GM11168 (cell line): ENCODE data around the gene IQGAP1.

Source experiments
- in situ Hi-C: fragments of 300-500 bp; cut with MboI; formaldehyde crosslinking; loops from one replicate; pipeline ENCODE4 v1.12.0; 2022; ENCODE audit warnings: low sequenced_read_pairs; ENCODE audit not compliant: unreplicated experiment

The IQGAP1 gene

DNA sequence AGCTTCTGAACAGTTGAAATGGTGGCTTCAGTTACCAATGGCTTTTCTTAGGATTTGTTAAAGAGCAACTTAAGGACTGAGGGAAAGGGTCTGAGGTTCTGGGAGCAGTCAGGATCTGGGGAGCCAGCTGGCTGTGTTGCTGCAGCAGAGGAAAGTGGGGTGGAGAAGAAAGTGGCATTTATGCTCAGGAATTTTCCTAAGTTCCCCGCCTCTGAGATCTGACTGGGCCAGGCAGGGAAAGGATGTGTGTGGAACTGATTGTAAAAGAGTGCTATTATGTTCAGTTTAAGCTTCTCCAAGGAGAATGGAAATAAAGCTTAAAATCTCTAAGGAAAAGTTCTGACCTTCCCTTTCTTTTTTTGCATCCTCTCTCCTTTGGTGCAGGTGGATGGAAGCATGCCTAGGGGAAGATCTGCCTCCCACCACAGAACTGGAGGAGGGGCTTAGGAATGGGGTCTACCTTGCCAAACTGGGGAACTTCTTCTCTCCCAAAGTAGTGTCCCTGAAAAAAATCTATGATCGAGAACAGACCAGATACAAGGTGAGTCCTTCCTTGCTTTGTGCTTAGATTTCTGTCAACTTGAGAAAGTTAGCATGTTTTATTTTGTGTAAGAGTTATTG lies 37.8 kb downstream of the IQGAP1 start:
- in situ Hi-C loops: no loop called here

DNA sequence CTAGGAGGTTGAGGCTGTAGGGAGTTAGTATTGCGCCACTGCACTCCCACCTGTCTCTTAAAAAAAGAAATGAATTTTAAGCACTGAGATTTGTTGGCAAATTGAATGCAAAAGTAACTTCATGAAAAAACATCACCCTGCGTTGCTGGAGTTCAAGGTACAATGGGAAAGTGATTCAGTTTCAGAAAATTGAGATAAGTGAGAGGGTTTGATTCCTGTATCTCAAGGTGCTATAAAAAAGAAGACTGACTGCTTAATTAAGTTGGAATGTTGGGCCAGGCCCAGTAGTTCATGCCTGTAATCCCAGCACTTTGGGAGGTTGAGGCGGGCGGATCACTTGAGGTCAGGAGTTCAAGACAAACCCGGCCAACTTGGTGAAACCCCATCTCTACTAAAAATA lies 39.1 kb downstream of the IQGAP1 start:
- in situ Hi-C loops: no loop called here

DNA sequence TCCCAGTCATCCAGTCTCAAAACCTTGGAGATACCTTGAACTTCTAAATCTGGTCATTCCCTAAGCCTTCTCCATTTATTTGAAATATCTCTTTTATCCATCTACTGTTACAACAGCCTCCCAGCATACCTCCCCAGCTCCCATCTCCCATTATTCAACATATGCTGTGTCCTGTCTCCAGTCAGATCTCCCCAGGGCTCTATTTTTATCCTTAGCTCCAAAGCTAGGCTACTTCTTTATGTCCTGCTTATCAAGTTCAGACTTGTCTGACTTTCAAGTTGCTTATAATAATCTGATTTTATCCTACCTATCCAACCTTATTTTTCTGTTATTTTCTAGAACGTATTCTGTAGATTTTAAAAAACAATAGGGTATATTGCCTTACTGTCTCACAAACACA lies 44.2 kb downstream of the IQGAP1 start:
- in situ Hi-C loops: no loop called here

DNA sequence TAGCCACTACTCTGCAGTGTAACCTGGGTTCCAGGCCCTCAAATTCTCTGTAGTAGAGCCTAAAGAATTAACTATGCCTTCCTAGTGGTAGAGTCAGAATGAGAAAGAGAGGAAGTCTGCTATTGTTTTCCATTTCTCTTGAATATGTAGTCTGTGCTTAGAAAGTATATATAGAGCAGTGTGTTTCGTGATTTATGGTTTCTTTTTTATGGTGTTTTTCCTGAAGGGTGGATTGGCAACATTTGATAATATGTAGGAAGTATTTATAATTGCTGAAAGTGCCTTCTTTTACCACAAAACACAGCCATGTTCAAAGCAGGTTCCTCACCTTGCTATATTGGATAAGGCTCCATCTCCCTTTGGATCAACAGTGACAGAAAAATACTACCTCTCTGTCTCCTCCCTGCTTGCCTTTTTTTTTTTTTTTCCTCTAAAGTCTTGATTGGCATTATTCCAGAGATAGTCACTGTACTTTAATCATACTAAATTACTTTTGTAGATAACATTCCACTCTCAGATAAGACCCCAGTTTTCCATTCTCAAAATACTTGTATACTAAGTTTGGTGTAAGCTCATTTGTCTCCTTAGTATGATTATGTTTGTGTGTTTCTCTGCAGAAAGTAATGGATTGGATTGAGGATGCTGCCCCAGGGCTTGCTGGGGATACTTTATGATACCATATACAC lies 47.8 kb downstream of the IQGAP1 start:
- in situ Hi-C loops: no loop called here

DNA sequence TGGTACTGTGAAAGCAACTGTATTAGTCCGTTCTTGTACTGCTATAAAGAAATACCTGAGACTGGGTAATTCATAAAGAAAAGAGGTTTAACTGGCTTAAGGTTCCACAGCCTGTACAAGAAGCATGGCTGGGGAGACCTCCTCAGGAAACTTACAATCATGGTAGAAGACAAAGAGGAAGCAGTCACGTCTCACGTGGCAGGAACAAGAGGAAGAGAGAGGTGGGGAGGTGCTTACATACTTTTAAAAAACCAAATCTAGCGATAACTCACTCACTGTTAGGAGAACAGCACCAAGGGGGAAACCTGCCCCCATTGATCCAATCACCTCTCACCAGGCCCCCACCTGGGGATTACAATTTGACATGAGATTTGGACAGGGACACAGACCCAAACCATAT lies 48.9 kb downstream of the IQGAP1 start:
- in situ Hi-C loops: no loop called here

DNA sequence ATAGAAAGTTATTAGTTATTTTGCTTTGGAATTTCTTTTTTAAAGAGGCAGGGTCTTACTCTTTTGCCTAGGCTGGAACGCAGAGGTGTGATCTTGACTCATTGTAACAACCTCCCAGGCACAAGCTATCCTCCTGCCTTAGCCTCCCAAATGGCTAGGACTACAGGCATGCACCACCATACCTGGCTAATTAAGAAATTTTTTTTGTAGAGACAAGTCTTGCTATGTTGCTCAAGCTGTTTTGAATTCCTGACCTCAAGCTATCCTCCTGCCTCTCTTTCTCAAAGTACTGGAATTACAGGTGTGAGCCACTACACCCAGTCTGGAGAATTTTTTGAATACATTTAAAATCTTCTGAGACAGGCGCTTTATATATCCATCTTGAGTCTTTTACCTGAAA lies 49.5 kb downstream of the IQGAP1 start:
- in situ Hi-C loops: no loop called here

DNA sequence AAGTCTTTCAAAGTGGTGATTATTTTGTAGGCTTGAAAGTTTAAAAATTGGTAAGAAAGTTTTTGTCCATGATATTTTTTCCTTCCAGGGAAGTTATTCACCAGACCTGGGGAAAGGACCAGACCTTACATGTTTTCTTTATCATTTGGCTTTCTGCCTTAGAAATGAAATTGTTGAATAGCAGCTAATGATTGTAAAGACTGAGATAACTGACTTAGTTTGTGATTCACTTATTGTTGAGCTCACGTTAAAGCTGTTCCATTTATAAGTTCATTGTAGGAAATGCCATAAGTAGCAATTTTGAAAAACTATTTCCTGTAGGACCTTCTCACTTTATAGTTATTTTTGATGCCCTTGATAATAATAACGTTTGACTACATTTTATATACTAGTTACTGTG lies 51.9 kb downstream of the IQGAP1 start:
- in situ Hi-C loops: no loop called here

DNA sequence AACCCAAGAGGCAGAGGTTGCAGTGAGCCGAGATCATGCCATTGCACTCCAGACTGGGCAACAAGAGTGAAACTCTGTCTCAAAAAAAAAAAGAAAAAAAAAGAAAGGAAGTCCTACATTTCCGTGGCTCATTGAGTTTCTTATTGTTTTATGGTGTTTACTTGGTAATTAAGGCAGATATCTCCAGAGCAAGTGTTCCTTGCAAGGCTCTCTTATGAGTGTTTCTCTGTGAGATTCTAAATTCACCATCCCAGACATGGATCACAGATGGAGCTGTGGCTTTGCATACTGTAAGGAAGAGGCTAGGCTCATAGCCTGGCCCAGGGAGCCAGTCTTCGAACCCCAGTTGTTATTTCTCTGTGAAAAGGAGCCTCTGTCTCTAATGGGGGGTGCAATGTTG lies 53.0 kb downstream of the IQGAP1 start:
- in situ Hi-C loops: no loop called here

DNA sequence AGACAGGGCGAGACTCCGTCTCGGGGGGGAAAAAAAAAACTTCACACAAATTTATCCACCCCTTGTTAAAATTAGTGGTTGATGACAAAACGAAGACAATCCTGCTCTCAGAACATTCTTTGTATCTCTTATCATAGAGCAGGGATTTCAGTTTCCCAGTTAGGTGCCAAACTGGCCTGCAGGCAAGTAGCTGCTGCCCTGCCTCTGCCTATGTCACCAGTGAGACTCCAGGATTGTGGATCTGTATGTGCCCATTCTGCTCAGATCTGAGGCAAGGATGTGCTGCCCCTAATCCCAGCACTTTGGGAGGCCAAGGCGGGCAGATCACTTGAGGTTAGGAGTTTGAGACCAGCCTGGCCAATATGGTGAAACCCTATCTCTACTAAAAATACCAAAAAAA lies 54.4 kb downstream of the IQGAP1 start:
- in situ Hi-C loops: no loop called here

DNA sequence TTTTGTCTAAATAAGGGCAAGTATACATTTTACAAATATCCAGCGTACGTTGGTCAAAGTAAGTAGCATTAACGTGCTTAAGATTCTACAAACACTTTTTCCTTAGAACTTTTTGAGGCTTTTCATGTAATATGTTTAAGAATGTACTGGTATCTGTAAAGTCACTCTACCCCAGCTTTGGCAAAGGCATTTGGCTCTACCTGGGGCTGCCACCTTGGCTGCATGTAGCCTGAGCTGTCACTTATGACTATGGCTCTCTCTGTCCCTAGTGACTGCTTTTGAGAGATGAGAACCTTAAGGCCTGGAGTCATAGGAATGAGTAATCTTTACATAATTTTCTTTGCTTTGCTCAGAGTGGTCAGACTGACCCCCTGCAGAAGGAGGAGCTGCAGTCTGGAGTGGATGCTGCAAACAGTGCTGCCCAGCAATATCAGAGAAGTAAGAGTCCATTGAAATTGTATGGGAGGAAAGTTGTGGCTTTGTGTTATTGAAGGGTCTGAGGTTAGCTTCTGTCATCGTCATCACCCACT lies 61.2 kb downstream of the IQGAP1 start:
- in situ Hi-C loops: no loop called here

DNA sequence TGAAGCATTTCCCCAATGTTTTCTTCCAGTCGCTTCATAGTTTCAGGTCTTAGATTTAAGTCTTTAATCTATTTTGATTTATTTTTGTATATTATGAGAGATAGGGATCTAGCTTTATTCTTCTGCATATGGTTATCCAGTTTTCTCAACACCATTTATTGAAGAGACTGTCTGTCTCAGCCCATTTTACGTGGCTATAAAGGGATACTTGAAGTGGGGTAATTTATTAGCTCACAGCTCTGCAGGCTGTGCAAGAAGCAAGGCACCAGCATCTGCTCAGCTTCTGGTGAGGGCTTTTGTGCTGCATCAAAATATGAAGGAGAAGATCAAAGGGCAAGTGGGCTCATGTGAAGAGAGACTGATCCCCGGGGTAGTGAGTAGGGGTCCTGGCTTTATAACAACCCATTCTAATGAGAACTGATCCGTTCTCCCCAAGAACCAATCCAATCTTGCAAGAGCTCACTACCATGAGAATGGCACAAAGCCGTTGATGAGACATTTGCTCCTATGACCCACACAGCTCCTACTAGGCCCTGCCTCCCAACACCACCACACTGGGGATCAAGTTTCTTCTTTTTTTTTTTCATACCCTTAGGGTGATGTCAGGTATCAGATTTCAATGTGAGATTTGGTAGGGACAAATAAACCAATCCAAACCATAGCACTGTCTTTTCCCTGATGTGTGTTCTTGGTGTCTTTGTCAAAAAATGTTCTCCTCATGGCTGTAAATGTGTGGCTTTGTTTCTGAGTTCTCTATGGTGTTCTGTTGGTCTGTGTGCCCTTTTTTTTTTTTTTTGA lies 63.2 kb downstream of the IQGAP1 start:
- in situ Hi-C loops: no loop called here

DNA sequence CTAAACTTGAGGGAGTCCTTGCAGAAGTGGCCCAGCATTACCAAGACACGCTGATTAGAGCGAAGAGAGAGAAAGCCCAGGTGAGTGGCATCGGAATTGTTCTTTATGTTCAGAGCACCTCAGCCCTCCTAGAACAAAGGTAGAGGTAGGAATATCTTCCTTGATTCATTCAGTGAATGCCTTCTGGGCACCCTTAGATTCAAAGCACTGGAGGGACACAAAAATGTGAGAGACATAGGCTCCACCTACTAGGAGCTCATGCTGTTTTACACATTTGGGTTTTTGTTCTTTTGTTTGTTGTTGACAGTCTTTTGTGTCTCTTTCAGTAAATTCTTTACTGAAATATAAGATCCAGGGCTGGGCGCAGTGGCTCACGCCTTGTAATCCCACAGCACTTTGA lies 68.2 kb downstream of the IQGAP1 start:
- in situ Hi-C loops: no loop called here

DNA sequence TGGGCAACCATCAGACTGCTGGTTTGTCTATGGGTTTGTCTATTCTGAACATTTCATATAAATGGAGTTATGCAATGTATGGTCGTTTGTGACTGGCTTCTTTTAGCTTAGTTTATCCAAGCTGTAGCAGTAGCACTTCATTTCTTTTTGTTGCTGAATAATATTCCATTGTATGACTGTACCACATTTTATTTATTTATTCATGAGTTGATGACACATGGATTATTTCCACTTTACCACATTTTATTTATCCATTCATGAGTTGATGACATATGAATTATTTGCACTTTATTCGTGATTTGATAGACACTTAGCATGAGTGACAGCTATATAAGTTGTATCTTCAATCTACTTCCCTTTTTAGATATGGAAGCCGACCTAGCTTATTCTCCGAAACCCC lies 70.0 kb downstream of the IQGAP1 start:
- in situ Hi-C loops: no loop called here

DNA sequence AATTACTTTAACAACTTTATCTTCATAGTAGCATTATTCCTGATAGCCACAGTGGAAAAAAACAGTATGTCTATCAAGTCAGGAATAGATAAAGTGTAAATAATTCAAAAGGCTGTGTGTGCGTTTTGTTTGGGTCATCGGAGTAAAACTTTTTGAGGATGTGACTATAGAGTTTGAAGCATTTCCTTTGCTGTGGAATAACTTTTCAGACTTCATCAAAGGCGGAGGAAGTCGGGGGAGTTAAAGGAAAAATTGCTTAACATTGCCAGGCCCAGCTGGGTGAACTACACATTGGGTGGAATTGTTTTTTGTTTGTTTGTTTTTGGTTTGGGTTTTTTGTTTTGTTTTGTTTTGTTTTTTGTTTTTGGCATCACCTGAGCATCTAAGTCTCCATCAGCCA lies 71.3 kb downstream of the IQGAP1 start:
- in situ Hi-C loops: no loop called here

DNA sequence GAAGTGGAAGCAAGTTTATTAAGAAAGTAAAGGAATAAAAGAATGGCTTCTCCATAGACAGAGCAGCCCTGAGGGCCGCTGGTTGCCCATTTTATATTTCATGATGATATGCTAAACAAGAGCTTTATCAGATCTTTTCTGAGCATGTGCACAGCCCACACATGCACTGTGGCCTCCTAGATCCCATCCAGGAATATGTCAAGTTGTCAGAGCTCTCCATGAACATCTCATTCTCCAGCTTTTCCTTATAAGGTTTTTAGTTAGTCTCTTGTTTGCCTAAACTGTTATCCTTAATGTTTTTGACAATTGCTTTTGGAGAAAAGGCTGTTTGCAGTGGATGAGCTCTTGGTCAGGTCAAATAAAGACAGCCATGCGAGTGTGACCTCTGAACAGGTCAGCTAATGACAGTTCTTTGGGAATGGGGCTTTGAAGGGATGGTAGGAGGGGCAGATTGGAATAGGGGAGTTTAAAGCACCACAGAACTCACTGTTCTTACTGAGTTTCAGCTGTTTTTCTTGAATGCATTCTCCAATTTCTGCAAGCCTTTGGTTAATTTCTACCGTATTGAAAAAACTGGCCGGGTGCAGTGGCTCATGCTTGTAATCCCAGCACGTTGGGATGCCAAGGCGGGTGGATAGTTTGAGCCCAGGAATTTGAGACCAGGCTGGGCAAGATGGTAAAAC lies 72.2 kb downstream of the IQGAP1 start:
- in situ Hi-C loops: no loop called here

DNA sequence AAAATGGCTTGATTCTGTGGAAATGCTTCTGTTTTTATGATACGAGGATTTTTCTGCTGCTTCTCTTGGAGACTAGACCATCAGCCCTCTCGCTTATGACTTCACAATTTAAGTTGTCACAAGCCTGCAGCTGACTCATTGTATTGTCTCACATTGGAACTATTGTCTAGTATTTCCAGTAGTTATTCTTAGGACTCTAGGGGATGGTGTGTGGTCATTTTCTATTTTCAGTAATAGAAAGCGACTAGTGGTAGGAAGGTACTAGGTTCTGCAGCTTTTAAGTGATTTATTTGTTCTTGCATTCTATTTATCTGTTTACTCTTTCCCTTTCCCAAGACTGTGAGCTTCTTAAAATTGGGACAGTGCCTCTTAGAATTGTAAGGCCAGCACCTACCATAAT lies 75.3 kb downstream of the IQGAP1 start:
- in situ Hi-C loops: no loop called here

DNA sequence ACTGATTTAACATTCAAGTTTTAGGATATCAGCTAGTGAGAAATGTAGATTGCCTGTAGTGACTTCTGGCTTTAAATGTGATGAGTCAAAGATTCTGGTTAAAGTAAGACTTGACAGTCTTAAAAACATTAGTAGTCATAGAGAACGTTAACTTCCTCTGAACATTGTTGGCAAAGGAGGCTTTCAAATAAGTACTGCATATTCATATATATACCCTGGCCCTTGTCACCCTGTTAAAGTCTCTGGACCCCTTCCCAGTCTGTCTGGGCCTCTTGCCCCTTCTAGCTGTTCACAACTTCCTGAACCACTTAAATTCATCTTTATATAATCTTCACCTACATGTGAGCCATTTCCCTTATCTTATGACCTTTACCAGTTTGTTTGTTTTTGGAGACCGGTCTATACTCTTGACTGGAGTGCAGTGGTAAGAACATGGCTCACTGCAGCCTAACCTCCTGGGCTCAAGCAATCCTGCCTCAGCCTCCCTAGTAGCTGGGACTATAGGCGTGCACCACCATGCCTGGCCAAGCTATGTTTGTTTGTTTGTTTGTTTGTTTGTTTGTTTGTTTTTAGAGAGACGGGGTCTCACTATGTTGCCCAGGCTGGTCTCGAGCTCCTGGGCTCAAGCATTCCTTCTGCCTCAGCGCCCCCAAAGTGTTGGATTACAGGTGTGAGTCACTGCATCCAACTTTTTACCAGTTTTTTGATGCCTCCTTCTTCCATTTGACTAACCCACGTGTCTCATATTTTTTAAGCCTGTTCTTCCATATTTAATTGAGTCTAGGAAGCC lies 77.3 kb downstream of the IQGAP1 start:
- in situ Hi-C loops: no loop called here

DNA sequence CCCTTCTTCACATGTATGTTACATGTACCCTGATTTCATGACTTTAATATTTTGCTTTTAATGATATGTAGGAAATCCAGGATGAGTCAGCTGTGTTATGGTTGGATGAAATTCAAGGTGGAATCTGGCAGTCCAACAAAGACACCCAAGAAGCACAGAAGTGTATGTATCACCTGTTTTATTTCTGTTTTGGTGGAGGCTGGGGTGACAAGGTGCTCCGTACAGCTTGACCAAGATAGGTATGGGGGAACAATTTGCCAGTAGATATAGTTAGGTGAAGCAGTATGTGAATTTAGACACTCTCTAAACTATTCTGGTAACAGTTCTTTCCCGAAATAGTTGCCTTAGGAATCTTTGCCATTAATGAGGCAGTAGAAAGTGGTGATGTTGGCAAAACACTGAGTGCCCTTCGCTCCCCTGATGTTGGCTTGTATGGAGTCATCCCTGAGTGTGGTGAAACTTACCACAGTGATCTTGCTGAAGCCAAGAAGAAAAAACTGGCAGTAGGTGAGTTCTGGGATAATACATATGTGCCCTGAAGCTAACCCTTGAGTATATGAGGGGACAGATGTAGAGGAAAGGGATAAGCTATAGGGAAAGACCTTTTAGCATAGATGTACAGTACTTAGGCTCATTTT lies 78.0 kb downstream of the IQGAP1 start:
- in situ Hi-C loops: no loop called here

DNA sequence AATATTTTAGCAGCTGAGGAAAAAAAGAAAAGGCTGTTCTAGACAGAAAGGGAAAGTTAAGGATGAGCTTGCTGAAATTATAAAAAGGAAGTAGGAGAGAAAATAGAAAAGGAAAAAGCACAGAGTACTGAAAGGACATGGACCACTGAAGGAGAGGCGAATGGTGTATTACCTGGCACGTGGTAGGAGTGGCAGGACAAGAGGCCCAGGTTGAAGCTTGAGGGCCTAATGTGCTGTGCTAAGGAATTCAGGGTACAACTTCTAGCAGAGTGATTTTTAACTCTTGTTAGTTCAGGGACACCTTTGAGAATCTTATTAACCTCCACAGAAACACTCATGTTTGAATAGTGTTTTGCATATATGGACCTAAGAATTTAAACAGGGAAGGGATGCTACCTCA lies 81.7 kb downstream of the IQGAP1 start:
- in situ Hi-C loops: loop anchor here (10.0 kb wide), 1 partner anchor 145 kb away; no protein-coding TSS in a partner anchor
